KOPT-K1 (cell line): ENCODE data around the gene SERPINA3.
"Not testable (repeated sequence)": the region's sequence is repeated elsewhere in the genome, so short reads cannot be mapped to it uniquely, and the experiment has no call there.

Experiments
- H3K27ac ChIP-seq: fragments of 200-600 bp; sonication (generic); 2 replicates; pipeline ENCODE4 v1.5.1; 2016; ENCODE audit warnings: antibody characterized with exemption, mild to moderate bottlenecking, low read depth, low read length; ENCODE audit not compliant: poor library complexity, severe bottlenecking
- H3K36me3 ChIP-seq: fragments of 200-600 bp; sonication (generic); 2 replicates; pipeline ENCODE4 v1.5.1; 2017; ENCODE audit warnings: antibody characterized with exemption, mild to moderate bottlenecking, low read length, moderate library complexity; ENCODE audit not compliant: insufficient read depth
- H3K9me3 ChIP-seq: fragments of 200-600 bp; sonication (generic); 2 replicates; pipeline ENCODE4 v1.5.1; 2017; ENCODE audit warnings: antibody characterized with exemption, low read length, mild to moderate bottlenecking; ENCODE audit not compliant: insufficient read depth, poor library complexity, severe bottlenecking

The SERPINA3 gene

GRCh38 chr14:94596361-94596760 lies 15.8 kb upstream of the SERPINA3 start:
- Histone ChIP-seq H3K27ac (no peak overlapping the region), H3K36me3 (no peaks in the 10 kb centered on the region), H3K9me3 (no peaks in the 10 kb centered on the region)

- Histone ChIP-seq H3K36me3 (no peaks in the 10 kb centered on the region), H3K9me3 (no peaks in the 10 kb centered on the region), H3K27ac (no peak overlapping the region)
Measured at GRCh38 chr14:94597788-94598187, 14.4 kb upstream of the SERPINA3 start.

- no peaks in the 10 kb centered on the region for H3K9me3 ChIP-seq
- H3K27ac ChIP-seq: no peak overlapping the region
- no peaks in the 10 kb centered on the region for H3K36me3 ChIP-seq
Measured at GRCh38 chr14:94598506-94598815, 13.7 kb upstream of the SERPINA3 start.

GRCh38 chr14:94598816-94599655 lies 13.2 kb upstream of the SERPINA3 start:
- Histone ChIP-seq H3K27ac (no peak overlapping the region), H3K36me3 (no peaks in the 10 kb centered on the region), H3K9me3 (no peaks in the 10 kb centered on the region)

- Histone ChIP-seq H3K9me3 (no peaks in the 10 kb centered on the region), H3K27ac (no peak overlapping the region), H3K36me3 (no peaks in the 10 kb centered on the region)
Measured at GRCh38 chr14:94599656-94600004, 12.6 kb upstream of the SERPINA3 start.

- Histone ChIP-seq H3K36me3 (no peaks in the 10 kb centered on the region), H3K27ac (no peak overlapping the region), H3K9me3 (no peaks in the 10 kb centered on the region)
Measured at GRCh38 chr14:94600148-94600545, 12.0 kb upstream of the SERPINA3 start.

- H3K27ac ChIP-seq: no peak overlapping the region
- no peaks in the 10 kb centered on the region for H3K9me3 ChIP-seq
- no peaks in the 10 kb centered on the region for H3K36me3 ChIP-seq
Measured at GRCh38 chr14:94601884-94602391, 10.3 kb upstream of the SERPINA3 start.

- Histone ChIP-seq H3K9me3 (no peaks in the 10 kb centered on the region), H3K27ac (no peak overlapping the region), H3K36me3 (no peaks in the 10 kb centered on the region)
Measured at GRCh38 chr14:94602722-94603121, 9.5 kb upstream of the SERPINA3 start.

GRCh38 chr14:94605361-94605760 lies 6.8 kb upstream of the SERPINA3 start:
- H3K36me3 ChIP-seq: no peaks in the 10 kb centered on the region
- H3K27ac ChIP-seq: no peak overlapping the region
- H3K9me3 ChIP-seq: no peaks in the 10 kb centered on the region

GRCh38 chr14:94608966-94609365 lies 3.2 kb upstream of the SERPINA3 start:
- H3K36me3 ChIP-seq, H3K9me3 ChIP-seq, H3K27ac ChIP-seq: not testable (repeated sequence)

GRCh38 chr14:94611179-94611578 lies 1.0 kb upstream of the SERPINA3 start:
- no peaks in the 10 kb centered on the region for H3K9me3 ChIP-seq
- no peaks in the 10 kb centered on the region for H3K36me3 ChIP-seq
- no peak overlapping the region for H3K27ac ChIP-seq

GRCh38 chr14:94612580-94613554 lies 676 bp downstream of the SERPINA3 start:
- Histone ChIP-seq H3K27ac (no peak overlapping the region), H3K9me3 (peaks cover 9% of the 10 kb centered on the region), H3K36me3 (no peaks in the 10 kb centered on the region)

GRCh38 chr14:94613720-94614644 lies 1.8 kb downstream of the SERPINA3 start:
- peaks cover 20% of the 10 kb centered on the region for H3K9me3 ChIP-seq
- H3K36me3 ChIP-seq: no peaks in the 10 kb centered on the region
- no peak overlapping the region for H3K27ac ChIP-seq

GRCh38 chr14:94614802-94615201 lies 2.6 kb downstream of the SERPINA3 start:
- H3K9me3 ChIP-seq: peaks cover 21% of the 10 kb centered on the region
- H3K27ac ChIP-seq: no peak overlapping the region
- H3K36me3 ChIP-seq: no peaks in the 10 kb centered on the region
